Fibroblast of lung (primary cell): ENCODE results near the gene SAMD8.

Source experiments
- EZH2 ChIP-seq: IDR thresholded peaks from 2 replicates; pipeline ENCODE4 v1.5.1; 2012; ENCODE audit warnings: low read length, control low read depth, mild to moderate bottlenecking; ENCODE audit errors: missing control alignments
- TF ChIP-seq, protein P1 (sequence below), 2 donors: IDR thresholded peaks in 1 of 2; conservative IDR thresholded peaks in 1 of 2; 1 replicate in 1 of 2; 2 replicates in 1 of 2; pipeline ENCODE4 v1.5.1; 2011 to 2012; ENCODE audit warnings: low read length in 2 of 2, control low read depth in 1 of 2, inconsistent platforms in 1 of 2, low read depth in 1 of 2, mild to moderate bottlenecking in 1 of 2

GRCh38 chr10:75210282-75211006 is 99.0 kb downstream of the SAMD8 start, which contains the start of gene VDAC2:
- TF ChIP-seq, protein P1, sequence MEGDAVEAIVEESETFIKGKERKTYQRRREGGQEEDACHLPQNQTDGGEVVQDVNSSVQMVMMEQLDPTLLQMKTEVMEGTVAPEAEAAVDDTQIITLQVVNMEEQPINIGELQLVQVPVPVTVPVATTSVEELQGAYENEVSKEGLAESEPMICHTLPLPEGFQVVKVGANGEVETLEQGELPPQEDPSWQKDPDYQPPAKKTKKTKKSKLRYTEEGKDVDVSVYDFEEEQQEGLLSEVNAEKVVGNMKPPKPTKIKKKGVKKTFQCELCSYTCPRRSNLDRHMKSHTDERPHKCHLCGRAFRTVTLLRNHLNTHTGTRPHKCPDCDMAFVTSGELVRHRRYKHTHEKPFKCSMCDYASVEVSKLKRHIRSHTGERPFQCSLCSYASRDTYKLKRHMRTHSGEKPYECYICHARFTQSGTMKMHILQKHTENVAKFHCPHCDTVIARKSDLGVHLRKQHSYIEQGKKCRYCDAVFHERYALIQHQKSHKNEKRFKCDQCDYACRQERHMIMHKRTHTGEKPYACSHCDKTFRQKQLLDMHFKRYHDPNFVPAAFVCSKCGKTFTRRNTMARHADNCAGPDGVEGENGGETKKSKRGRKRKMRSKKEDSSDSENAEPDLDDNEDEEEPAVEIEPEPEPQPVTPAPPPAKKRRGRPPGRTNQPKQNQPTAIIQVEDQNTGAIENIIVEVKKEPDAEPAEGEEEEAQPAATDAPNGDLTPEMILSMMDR (conservative IDR thresholded peaks at IDR 0.05 in 1 of 2, IDR thresholded peaks at IDR 0.05 in 1 of 2; ENCODE audit: low read depth in 1 of 2, low read length in 2 of 2): no peak
- TF ChIP-seq EZH2: no peak
